SK-N-SH treated with all-trans-retinoic acid at 6 μM for 48 hours (cell line): ENCODE measurements around the gene PITPNC1.

ENCODE experiments used
- ARNTL ChIP-seq: fragments of 450-650 bp; formaldehyde crosslinking; IDR thresholded peaks from 2 replicates; pipeline ENCODE4 v1.5.0; 2020; ENCODE audit warnings: low read depth, mild to moderate bottlenecking, moderate library complexity, borderline replicate concordance
- BACH2 ChIP-seq: fragments of 250-450 bp; sonication (Bioruptor Pico); IDR thresholded peaks from 2 replicates; pipeline ENCODE4 v1.9.0; 2021; ENCODE audit warnings: mild to moderate bottlenecking, borderline replicate concordance
- CSRNP3 ChIP-seq: fragments of 250-450 bp; sonication (Bioruptor Pico); IDR thresholded peaks from 2 replicates; pipeline ENCODE4 v1.5.1; 2021; ENCODE audit warnings: mild to moderate bottlenecking, moderate library complexity
- ESRRG ChIP-seq: fragments of 250-450 bp; sonication (Bioruptor Pico); IDR thresholded peaks from 2 replicates; pipeline ENCODE4 v1.6.1; 2021; ENCODE audit warnings: mild to moderate bottlenecking
- ISL1 ChIP-seq: fragments of 250-450 bp; sonication (Bioruptor Pico); IDR thresholded peaks from 2 replicates; pipeline ENCODE4 v2.1.2; 2022; ENCODE audit warnings: mild to moderate bottlenecking, moderate library complexity
- OSR1 ChIP-seq: fragments of 250-450 bp; sonication (Bioruptor Pico); IDR thresholded peaks from 2 replicates; pipeline ENCODE4 v1.8.0; 2022; ENCODE audit warnings: moderate library complexity, mild to moderate bottlenecking, inconsistent platforms
- PATZ1 ChIP-seq: fragments of 250-450 bp; sonication (Bioruptor Pico); IDR thresholded peaks from 2 replicates; pipeline ENCODE4 v1.8.0; 2020; ENCODE audit warnings: mild to moderate bottlenecking, moderate library complexity, borderline replicate concordance
- RARB ChIP-seq: fragments of 250-450 bp; sonication (Bioruptor Pico); IDR thresholded peaks from 2 replicates; pipeline ENCODE4 v1.8.0; 2021; ENCODE audit warnings: mild to moderate bottlenecking, moderate library complexity
- TCF4 ChIP-seq: fragments of 250-450 bp; sonication (Bioruptor Pico); IDR thresholded peaks from 2 replicates; pipeline ENCODE4 v1.8.0; 2021; ENCODE audit warnings: mild to moderate bottlenecking, moderate library complexity, borderline replicate concordance
- ZFP30 ChIP-seq: fragments of 450-650 bp; formaldehyde crosslinking; IDR thresholded peaks from 2 replicates; pipeline ENCODE4 v1.5.0; 2022; ENCODE audit warnings: mild to moderate bottlenecking, moderate library complexity
- ZNF8 ChIP-seq: fragments of 450-650 bp; formaldehyde crosslinking; IDR thresholded peaks from 2 replicates; pipeline ENCODE4 v1.5.0; 2020; ENCODE audit warnings: mild to moderate bottlenecking, moderate library complexity
- TF ChIP-seq, protein P1 (sequence below): fragments of 250-450 bp; sonication (Bioruptor Pico); IDR thresholded peaks from 2 replicates; pipeline ENCODE4 v1.8.0; 2021; ENCODE audit warnings: low read depth, mild to moderate bottlenecking, moderate library complexity, borderline replicate concordance
- TF ChIP-seq, protein P2 (sequence below): fragments of 250-450 bp; sonication (Bioruptor Pico); IDR thresholded peaks from 2 replicates; pipeline ENCODE4 v1.5.1; 2020; ENCODE audit warnings: low read depth, mild to moderate bottlenecking, moderate library complexity

DNA sequence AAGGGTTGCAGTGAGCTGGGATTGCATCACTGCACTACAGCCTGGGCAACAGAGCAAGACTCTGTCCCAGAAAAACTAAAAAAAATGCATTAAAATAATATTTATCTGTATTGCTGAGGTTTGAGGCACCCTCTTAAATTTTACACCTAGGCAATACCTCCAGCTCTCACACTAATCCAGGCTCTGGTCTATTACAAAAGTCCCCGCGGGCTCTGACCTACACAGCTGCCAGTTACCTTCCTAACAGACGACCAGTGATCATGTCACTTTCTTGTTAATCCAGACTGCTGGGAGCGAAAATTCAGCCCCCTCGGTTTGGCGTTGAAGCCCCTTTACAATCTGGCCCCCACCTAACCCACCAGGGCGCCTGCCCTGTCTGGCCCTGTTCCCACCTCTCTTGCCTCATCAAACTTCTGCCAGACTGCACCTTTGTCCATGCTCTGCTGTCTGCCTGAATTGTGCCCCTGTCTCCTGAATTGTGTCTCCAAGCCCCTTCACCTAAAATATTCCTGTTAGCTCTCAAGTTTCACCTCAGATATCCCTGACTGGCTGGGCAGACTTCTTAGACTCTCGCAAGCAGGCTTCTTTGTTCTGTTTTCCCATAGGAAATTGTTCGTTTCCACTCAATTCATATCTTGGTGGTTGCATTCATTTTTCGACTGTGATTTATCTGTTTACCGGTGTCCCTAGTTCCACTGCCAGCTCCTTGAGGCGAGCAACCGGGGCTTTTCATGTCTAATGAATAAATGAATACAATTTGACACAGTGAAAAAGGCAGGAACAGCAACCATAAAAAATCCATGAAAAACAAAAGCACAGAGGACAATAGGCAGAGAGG lies 65.9 kb downstream of the PITPNC1 start:
- TF ChIP-seq RARB (no peak), ESRRG (CRISPR knock-in tag) (no peak), ZFP30 (CRISPR knock-in tag) (no peak), BACH2 (CRISPR knock-in tag) (no peak), ZNF8 (no peak), ISL1 (CRISPR knock-in tag) (no peak), OSR1 (no peak), CSRNP3 (CRISPR knock-in tag) (no peak), PATZ1 (no peak), TCF4 (CRISPR knock-in tag) (no peak), ARNTL (CRISPR knock-in tag) (no peak)
- TF ChIP-seq, protein P1, sequence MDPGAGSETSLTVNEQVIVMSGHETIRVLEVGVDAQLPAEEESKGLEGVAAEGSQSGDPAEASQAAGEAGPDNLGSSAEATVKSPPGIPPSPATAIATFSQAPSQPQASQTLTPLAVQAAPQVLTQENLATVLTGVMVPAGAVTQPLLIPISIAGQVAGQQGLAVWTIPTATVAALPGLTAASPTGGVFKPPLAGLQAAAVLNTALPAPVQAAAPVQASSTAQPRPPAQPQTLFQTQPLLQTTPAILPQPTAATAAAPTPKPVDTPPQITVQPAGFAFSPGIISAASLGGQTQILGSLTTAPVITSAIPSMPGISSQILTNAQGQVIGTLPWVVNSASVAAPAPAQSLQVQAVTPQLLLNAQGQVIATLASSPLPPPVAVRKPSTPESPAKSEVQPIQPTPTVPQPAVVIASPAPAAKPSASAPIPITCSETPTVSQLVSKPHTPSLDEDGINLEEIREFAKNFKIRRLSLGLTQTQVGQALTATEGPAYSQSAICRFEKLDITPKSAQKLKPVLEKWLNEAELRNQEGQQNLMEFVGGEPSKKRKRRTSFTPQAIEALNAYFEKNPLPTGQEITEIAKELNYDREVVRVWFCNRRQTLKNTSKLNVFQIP (CRISPR knock-in tag), result no peak
- TF ChIP-seq, protein P2, sequence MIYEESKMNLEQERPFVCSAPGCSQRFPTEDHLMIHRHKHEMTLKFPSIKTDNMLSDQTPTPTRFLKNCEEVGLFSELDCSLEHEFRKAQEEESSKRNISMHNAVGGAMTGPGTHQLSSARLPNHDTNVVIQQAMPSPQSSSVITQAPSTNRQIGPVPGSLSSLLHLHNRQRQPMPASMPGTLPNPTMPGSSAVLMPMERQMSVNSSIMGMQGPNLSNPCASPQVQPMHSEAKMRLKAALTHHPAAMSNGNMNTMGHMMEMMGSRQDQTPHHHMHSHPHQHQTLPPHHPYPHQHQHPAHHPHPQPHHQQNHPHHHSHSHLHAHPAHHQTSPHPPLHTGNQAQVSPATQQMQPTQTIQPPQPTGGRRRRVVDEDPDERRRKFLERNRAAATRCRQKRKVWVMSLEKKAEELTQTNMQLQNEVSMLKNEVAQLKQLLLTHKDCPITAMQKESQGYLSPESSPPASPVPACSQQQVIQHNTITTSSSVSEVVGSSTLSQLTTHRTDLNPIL (CRISPR knock-in tag), result no peak
